ENCODE data around the gene TSPAN32. TPM values are rescaled to one million over a fixed set of nuclear protein-coding genes. Genes with fewer than 3 reads are reported as not detected.
"Not testable (repeated sequence)": the region's sequence is repeated elsewhere in the genome, so short reads cannot be mapped to it uniquely, and the experiment has no call there.

Gene TSPAN32
- total RNA-seq, 2 experiments from 2014 or later = 49.5 to 52.3 TPM

DNA sequence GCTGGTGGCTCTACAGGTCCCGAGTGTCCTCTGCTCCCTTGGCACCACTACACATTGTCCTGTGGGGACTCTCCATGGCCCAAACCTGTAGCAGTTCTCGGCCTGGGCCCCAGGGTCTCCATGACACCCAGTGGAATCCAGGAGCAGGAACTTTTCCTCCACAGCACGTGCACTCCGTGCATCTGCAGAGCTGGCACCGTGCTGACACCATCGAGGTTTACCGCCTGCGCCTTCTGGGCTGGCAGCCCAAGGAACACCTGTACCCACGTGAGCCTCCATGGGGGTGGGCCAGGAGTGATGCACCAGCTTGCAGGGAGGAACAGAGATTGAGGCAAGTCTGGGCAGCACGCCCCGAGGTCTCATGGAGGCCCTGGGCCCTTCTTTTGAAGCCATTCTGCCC is 25.2 kb downstream of the TSPAN32 start:
- POLR2A ChIA-PET = no interaction called here
- no peak for ATAC-seq (ENCODE audit: low read depth)
- Mint-ChIP-seq H3K4me1 (no peaks in the 10 kb centered on the region), H3K9me3 (peaks cover 7% of the 10 kb centered on the region), H3K4me3 (no peak overlapping the region), H3K36me3 (peaks cover 6% of the 10 kb centered on the region), H3K27me3 (peaks cover 19% of the 10 kb centered on the region), H3K27ac (no peak overlapping the region)
- no peak for DNase-seq

DNA sequence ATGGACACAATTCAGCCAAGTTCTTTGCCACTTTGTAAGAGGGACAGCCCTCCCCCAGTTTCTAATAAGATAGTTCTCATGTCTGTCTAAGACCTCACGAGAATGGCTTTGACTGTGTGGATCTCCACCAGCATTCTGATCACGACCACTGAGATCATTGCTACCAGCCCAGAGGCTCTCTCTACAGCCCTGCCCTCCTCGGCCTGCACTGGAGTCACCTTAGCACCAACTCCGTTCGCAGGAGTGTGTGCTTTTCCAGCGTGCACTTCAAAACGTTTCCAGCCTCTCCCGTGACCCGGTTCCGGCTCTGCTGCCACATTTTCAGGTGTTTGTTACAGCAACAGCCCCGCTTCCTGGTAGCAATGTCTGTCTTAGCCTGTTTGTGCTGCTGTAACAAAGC is 26.2 kb downstream of the TSPAN32 start:
- Mint-ChIP-seq H3K27ac (no peak overlapping the region), H3K27me3 (peaks cover 13% of the 10 kb centered on the region), H3K36me3 (peaks cover 6% of the 10 kb centered on the region), H3K4me1 (no peaks in the 10 kb centered on the region), H3K9me3 (peaks cover 7% of the 10 kb centered on the region), H3K4me3 (no peak overlapping the region)
- ATAC-seq (ENCODE audit: low read depth) (no peak), DNase-seq (no peak)
- POLR2A ChIA-PET = no interaction called here

DNA sequence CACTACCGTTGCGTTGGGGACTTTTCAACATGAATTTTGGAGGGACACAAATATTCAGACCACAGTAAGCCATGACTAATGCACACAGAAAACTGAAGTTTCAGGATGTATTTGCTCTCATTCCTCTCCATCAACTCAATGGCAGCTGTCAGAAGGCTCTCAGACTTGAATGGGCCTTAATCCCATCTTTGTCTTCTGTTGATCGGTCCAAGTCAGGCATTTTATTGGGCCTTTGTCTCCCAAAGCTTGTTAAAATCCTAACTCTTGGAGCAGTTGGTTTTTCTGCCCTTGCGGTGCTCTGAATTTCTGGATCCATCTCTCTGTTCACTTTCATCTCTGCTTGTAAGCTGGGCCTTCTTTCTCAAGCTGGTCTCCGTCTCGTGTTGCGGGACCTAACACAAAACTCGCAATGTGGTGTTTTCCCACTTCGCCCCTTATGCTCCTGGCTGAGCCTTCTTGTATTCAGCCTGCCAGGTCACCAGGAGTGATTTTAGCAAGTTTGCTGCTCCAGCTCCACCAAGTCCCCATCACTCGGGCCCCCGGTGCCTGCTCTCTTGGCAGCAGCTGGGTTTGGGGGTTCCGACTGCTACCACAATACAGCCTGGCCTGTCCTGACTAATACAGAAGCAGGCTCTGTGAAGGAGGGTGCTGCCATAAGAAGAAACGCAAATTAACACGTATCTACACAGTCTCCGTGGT is 27.0 kb downstream of the TSPAN32 start:
- Mint-ChIP-seq H3K27me3 (peaks cover 13% of the 10 kb centered on the region), H3K27ac (no peak overlapping the region), H3K36me3 (peaks cover 6% of the 10 kb centered on the region), H3K9me3 (peaks cover 7% of the 10 kb centered on the region), H3K4me1 (no peaks in the 10 kb centered on the region), H3K4me3 (no peak overlapping the region)
- ATAC-seq (ENCODE audit: low read depth) (no peak), DNase-seq (no peak)
- POLR2A ChIA-PET = no interaction called here

DNA sequence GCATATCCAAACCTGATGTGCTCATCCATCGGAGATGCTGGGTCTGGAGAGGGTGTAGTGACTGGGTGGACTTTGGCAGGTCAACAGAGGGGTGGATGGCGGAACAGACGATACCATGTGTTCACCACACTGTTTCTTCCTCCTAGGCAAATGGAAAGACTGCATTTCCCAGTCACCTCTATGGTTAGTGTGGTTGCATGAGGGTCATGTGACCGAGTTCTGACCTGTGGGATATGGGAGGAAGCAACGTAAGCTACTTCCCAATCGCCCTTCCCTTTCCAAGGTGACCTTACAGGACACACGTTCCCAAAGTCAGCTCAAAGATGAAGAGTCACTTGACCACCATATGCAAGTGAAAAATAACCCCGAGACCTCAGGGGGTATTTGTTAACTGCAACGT is 27.7 kb downstream of the TSPAN32 start:
- ATAC-seq (ENCODE audit: low read depth) = no peak

DNA sequence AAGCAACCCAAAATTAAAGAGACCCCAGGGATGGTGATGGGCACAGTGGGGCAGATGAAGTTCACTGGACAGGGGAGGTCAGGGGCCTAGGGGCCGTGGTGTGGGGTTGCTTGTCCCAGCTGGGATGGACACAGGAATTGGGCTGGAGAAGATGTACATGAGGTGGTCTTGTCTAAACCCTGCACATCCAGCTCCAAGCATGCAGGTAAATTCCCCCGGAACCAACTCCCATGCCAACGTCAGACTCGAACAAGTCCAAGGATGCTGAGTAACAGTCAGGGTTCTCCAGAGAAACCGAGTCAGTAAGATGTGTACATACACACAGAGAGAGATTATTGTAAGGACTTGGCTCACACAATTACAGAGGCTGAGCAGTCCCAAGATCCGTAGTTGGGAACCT is 28.9 kb downstream of the TSPAN32 start:
- Mint-ChIP-seq H3K4me1 (no peaks in the 10 kb centered on the region), H3K27ac (no peak overlapping the region), H3K27me3 (peaks cover 13% of the 10 kb centered on the region), H3K9me3 (peaks cover 7% of the 10 kb centered on the region), H3K36me3 (peaks cover 6% of the 10 kb centered on the region), H3K4me3 (no peak overlapping the region)
- DNase-seq (no peak), ATAC-seq (ENCODE audit: low read depth) (no peak)
- POLR2A ChIA-PET = no interaction called here

More for the DNA sequence above, 27.7 kb downstream of the TSPAN32 start:
- H3K27ac Mint-ChIP-seq = no peak overlapping the region
- H3K4me3 Mint-ChIP-seq = no peak overlapping the region
- DNase-seq = no peak
- H3K4me1 Mint-ChIP-seq = no peaks in the 10 kb centered on the region
- H3K9me3 Mint-ChIP-seq = peaks cover 7% of the 10 kb centered on the region
- peaks cover 6% of the 10 kb centered on the region for H3K36me3 Mint-ChIP-seq
- POLR2A ChIA-PET = no interaction called here
- peaks cover 13% of the 10 kb centered on the region for H3K27me3 Mint-ChIP-seq

DNA sequence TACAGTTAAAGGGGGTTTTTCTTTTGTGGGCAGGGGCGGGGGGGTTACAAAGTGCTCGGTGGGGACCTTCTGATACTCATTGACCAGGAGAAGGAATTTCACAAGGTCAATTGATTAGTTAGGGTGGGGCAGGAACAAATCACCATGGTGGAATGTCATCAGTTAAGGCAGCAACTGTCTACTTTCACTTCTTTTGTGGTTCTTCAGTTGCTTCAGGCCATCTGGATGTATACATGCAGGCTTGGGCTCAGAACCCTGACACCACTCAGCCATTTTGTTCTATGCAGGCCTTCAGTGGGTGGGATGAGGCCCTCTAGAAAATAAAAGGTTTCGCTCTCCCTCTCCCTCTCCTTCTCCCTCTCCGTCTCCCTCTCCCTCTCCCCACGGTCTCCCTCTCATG is 29.6 kb downstream of the TSPAN32 start:
- POLR2A ChIA-PET = no interaction called here
- no peak overlapping the region for H3K4me3 Mint-ChIP-seq
- H3K27me3 Mint-ChIP-seq = peaks cover 17% of the 10 kb centered on the region
- no peak for DNase-seq
- H3K27ac Mint-ChIP-seq = no peak overlapping the region
- no peaks in the 10 kb centered on the region for H3K4me1 Mint-ChIP-seq
- no peak for ATAC-seq (ENCODE audit: low read depth)
- peaks cover 7% of the 10 kb centered on the region for H3K9me3 Mint-ChIP-seq
- peaks cover 6% of the 10 kb centered on the region for H3K36me3 Mint-ChIP-seq

DNA sequence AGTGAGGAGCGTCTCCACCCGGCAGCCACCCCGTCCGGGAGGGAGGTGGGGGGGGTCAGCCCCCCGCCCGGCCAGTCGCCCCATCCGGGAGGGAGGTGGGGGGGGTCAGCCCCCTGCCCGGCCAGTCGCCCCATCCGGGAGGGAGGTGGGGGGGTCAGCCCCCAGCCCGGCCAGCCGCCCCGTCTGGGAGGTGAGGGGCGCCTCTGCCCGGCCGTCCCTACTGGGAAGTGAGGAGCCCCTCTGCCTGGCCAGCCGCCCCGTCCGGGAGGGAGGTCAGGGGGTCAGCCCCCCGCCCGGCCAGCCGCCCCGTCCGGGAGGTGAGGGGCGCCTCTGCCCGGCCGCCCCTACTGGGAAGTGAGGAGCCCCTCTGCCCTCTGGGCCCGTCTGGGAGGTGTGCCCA is 30.8 kb downstream of the TSPAN32 start:
- ATAC-seq (ENCODE audit: low read depth); H3K9me3 Mint-ChIP-seq; H3K4me3 Mint-ChIP-seq; POLR2A ChIA-PET; H3K4me1 Mint-ChIP-seq; DNase-seq; H3K36me3 Mint-ChIP-seq; H3K27ac Mint-ChIP-seq: not testable (repeated sequence)
- H3K27me3 Mint-ChIP-seq = peaks cover 23% of the 10 kb centered on the region

DNA sequence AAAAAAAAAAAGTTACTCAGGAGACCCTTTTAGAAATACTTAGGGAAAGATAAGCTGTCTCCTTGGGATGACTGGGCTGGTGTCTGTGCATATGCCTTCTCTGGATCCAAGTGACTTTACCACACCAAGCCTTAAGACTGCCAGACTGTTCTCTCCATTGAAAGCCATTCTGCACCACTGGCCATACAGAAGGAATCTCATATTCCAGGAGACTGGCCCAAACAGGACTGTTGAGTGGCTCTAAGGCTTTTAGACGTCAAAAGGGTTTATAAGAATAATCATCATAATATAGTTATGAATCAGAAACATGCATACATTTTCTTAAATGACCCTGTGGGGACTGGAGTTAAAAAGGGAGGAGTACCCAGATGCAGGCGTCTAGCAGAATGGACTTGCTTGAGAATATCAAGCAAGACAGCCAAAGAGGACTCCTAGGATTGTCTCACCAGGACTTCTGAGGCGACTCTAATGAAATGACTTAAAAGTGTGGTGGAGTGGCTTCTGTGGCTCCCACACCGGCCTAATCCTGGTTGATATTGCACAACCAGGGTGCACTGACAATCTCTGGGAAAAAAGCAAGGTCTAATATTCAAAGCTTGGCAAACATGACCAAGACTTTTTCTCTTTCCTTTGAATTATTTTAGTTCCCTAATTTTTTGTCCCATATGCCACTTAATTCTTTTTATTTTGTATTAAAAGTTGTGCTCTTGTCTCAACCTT is 31.8 kb downstream of the TSPAN32 start:
- H3K4me3 Mint-ChIP-seq; H3K27ac Mint-ChIP-seq; H3K36me3 Mint-ChIP-seq; ATAC-seq (ENCODE audit: low read depth); DNase-seq; POLR2A ChIA-PET; H3K4me1 Mint-ChIP-seq; H3K9me3 Mint-ChIP-seq: not testable (repeated sequence)
- peaks cover 23% of the 10 kb centered on the region for H3K27me3 Mint-ChIP-seq

DNA sequence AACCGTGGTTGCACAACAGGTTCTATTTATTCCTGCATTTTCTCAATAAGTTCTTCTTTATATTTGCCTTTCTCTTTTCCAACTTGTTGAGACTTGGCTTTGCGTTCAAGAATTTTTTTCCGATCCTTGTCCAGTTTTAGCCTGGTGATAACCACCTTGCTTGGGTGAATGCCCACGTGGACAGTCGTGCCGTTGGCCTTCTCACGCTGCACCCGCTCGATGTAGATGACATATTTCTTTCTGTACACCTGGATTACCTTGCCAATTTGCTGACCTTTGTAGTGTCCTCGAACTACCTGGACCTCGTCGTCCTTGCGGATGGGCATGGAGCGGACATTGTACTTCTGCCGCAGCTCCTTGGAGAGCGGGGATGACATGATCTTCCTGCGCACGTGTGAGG is 33.5 kb downstream of the TSPAN32 start:
- POLR2A ChIA-PET; H3K4me3 Mint-ChIP-seq; H3K9me3 Mint-ChIP-seq; DNase-seq; H3K27ac Mint-ChIP-seq; H3K36me3 Mint-ChIP-seq; ATAC-seq (ENCODE audit: low read depth); H3K4me1 Mint-ChIP-seq: not testable (repeated sequence)
- peaks cover 25% of the 10 kb centered on the region for H3K27me3 Mint-ChIP-seq

DNA sequence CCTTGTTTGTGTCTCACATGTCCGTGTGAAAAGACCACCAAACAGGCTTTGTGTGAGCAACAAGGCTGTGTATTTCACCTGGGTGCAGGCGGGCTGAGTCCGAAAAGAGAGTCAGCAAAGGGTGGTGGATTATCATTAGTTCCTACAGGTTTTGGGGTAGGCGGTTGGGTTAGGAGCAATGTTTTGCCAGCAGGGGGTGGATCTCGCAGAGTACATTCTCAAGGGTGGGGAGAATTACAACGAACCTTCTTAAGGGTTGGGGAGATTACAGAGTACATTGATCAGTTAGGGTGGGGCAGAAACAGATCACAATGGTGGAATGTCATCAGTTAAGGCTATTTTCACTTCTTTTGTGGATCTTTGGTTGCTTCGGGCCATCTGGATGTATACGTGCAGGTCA is 36.9 kb downstream of the TSPAN32 start:
- POLR2A ChIA-PET; DNase-seq; H3K4me1 Mint-ChIP-seq; H3K36me3 Mint-ChIP-seq; ATAC-seq (ENCODE audit: low read depth); H3K9me3 Mint-ChIP-seq; H3K4me3 Mint-ChIP-seq; H3K27ac Mint-ChIP-seq: not testable (repeated sequence)
- H3K27me3 Mint-ChIP-seq = peaks cover 22% of the 10 kb centered on the region

DNA sequence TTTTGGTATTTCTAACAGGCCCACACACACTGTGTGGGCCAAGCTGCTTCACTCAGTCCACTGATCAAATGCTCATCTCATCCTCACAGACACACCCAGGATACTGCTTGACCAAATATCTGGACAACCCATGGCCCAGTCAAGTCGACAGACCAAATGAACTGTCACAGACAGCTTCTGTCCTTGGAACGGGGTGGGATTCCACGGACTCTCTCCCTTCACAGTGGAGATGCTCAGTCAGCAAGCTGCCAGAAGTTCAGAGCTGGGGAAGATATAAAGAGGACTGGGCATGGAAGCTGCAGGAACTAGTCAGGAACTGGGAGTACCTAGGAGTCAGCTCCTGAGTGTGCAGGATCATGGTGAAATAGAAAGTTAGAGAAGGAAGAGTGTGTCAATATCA is 40.7 kb downstream of the TSPAN32 start:
- no peak for DNase-seq
- Mint-ChIP-seq H3K36me3 (no peaks in the 10 kb centered on the region), H3K4me1 (no peaks in the 10 kb centered on the region), H3K9me3 (peaks cover 8% of the 10 kb centered on the region), H3K27ac (no peak overlapping the region), H3K4me3 (no peak overlapping the region), H3K27me3 (peaks cover 10% of the 10 kb centered on the region)
- ATAC-seq (ENCODE audit: low read depth) = no peak
- POLR2A ChIA-PET = no interaction called here

DNA sequence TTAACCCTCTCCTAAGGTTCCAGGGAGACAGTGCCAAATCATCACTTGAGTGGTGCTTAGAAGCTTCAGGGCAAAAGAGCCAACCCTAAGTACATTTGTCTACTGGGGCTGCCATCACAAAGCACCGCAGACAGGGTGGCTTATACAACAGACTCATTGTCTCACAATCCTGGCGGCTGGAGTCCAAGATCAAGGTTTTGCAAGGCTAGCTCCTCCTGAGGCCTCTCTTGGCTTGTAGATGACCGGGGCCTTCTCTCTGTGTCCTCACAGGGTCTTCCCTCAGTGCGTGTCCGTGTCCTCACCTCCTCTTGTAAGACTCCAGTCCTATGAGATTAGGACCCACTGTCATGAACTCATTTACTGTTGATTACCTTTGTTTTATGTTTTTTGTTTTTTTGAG is 41.2 kb downstream of the TSPAN32 start:
- no peak overlapping the region for H3K27ac Mint-ChIP-seq
- no peak for DNase-seq

DNA sequence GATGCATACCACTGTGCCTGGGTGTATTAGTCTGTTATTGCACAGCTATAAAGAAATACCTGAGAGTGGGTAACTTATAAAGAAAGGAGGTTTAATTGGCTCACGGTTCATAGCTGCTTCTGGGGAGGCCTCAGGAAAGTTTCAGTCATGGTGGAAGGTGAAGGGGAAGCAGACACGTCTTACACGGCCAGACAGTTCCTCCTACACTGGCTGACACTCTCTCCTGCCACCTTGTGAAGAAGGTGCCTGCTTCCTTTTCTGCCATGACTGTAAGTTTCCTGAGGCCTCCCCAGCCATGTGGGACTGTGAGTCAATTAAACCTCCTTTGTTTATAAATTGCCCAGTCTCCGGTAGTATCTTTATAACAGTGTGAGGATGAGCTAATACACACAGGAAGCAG is 41.7 kb downstream of the TSPAN32 start:
- H3K36me3 Mint-ChIP-seq = no peaks in the 10 kb centered on the region
- no peak overlapping the region for H3K4me3 Mint-ChIP-seq
- H3K4me1 Mint-ChIP-seq = no peaks in the 10 kb centered on the region
- H3K27me3 Mint-ChIP-seq = peaks cover 6% of the 10 kb centered on the region
- ATAC-seq (ENCODE audit: low read depth) (no peak), DNase-seq (no peak)
- H3K9me3 Mint-ChIP-seq = peaks cover 12% of the 10 kb centered on the region
- H3K27ac Mint-ChIP-seq = no peak overlapping the region
- POLR2A ChIA-PET = no interaction called here

More for the DNA sequence above, 41.2 kb downstream of the TSPAN32 start:
- Mint-ChIP-seq H3K27me3 (peaks cover 8% of the 10 kb centered on the region), H3K4me1 (no peaks in the 10 kb centered on the region), H3K9me3 (peaks cover 9% of the 10 kb centered on the region), H3K36me3 (no peaks in the 10 kb centered on the region), H3K4me3 (no peak overlapping the region)
- POLR2A ChIA-PET = no interaction called here
- no peak for ATAC-seq (ENCODE audit: low read depth)

DNA sequence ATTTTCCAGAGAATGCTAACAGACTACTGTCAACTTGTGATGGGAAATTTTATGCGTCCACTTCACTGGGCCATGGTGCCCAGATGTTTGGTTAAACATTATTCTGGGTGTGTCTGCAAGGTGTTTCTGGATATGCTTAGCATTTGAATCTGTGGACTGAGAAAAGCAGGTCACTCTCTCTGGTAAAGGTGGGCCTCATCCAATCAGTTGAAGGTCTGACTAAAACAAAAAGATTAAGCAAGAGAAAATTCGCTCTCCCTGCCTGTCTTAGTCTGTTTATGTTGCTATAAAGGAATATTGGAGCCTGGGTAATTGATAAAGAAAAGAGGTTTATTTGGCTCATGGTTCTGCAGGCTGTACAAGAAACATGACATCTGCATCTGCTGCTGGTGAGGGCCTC is 43.2 kb downstream of the TSPAN32 start:
- no peaks in the 10 kb centered on the region for H3K4me1 Mint-ChIP-seq
- H3K27ac Mint-ChIP-seq = no peak overlapping the region
- H3K9me3 Mint-ChIP-seq = peaks cover 16% of the 10 kb centered on the region
- no peak for ATAC-seq (ENCODE audit: low read depth)
- peaks cover 6% of the 10 kb centered on the region for H3K27me3 Mint-ChIP-seq
- POLR2A ChIA-PET = no interaction called here
- H3K36me3 Mint-ChIP-seq = no peaks in the 10 kb centered on the region
- H3K4me3 Mint-ChIP-seq = no peak overlapping the region
- DNase-seq = no peak
